Immature natural killer cell (primary cell): ENCODE results near the gene MYO7B. TPM values are rescaled to one million over a fixed set of nuclear protein-coding genes. Genes with fewer than 3 reads are reported as not detected.

Source experiments
- DNase-seq, 3 donors: peaks; one replicate each; pipeline ENCODE4 v3.0.0; 2022; ENCODE audit warnings: mixed read lengths in 1 of 3
- H3K27ac Mint-ChIP-seq, 6 donors: one replicate each; pipeline ENCODE4 v1.8.0; 2020; ENCODE audit warnings: mixed read lengths in 6 of 6, mild to moderate bottlenecking in 5 of 6, inconsistent platforms in 4 of 6, moderate library complexity in 3 of 6
- H3K27me3 Mint-ChIP-seq, 3 donors: one replicate each; pipeline ENCODE4 v1.8.0; 2020 to 2021; ENCODE audit warnings: low read depth in 3 of 3, mild to moderate bottlenecking in 3 of 3, mixed read lengths in 3 of 3, moderate library complexity in 3 of 3, inconsistent platforms in 1 of 3
- H3K36me3 Mint-ChIP-seq, 3 donors: one replicate each; pipeline ENCODE4 v1.8.0; 2020; ENCODE audit warnings: mixed read lengths in 3 of 3, inconsistent platforms in 2 of 3, mild to moderate bottlenecking in 2 of 3
- H3K4me1 Mint-ChIP-seq, 2 donors: one replicate each; pipeline ENCODE4 v1.8.0; 2020; ENCODE audit warnings: inconsistent platforms in 2 of 2, mild to moderate bottlenecking in 2 of 2, mixed read lengths in 2 of 2, moderate library complexity in 1 of 2
- H3K4me3 Mint-ChIP-seq, 5 donors: one replicate each; pipeline ENCODE4 v1.8.0; 2020; ENCODE audit warnings: mild to moderate bottlenecking in 5 of 5, mixed read lengths in 5 of 5, inconsistent platforms in 3 of 5, moderate library complexity in 3 of 5
- H3K9me3 Mint-ChIP-seq, 6 donors: one replicate each; pipeline ENCODE4 v1.8.0; 2020; ENCODE audit warnings: mild to moderate bottlenecking in 6 of 6, mixed read lengths in 6 of 6, inconsistent platforms in 4 of 6, moderate library complexity in 3 of 6
- polyA plus RNA-seq, 3 donors: library from polyadenylated mRNA; unstranded; fragments of 300-500 nt; fragmentation: Illumina TruSeq; gene quantifications; one replicate each; pipeline ENCODE4 v1.2.3, GENCODE V29; 2021

Gene MYO7B
- polyA plus RNA-seq, 3 donors from 2014 or later = 0.37 TPM; not detected in 2

GRCh38 chr2:127647242-127648190 is 112.0 kb downstream of the MYO7B start:
- H3K27me3 Mint-ChIP-seq = peaks cover 0 to 3% (median 3%) of the 10 kb centered on the region in 3 donors
- H3K4me1 Mint-ChIP-seq = peaks cover 0 to 3% of the 10 kb centered on the region in 2 donors
- no peak for DNase-seq
- no peaks in the 10 kb centered on the region for H3K9me3 Mint-ChIP-seq
- H3K27ac Mint-ChIP-seq = no peak overlapping the region
- H3K4me3 Mint-ChIP-seq = no peak overlapping the region
- H3K36me3 Mint-ChIP-seq = no peaks in the 10 kb centered on the region

DNA sequence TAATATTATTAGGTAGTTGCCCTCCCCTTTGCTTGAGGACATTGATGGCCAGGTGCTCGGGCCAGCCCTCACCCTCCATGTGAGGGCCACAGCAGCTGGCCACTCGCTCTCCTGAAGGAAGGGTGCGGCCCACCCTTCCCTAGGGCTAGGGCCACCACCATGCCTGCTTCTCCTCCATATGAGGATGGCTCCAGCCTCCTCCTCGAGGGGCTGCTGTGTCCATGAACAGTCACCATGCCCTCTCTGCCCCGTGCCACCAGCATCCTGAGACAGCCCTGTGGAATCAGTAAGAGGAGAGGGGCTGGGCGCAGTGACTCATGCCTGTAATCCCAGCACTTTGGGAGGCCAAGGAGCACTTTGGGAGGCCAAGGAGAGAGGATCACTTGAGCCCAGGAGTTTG is 112.8 kb downstream of the MYO7B start:
- Mint-ChIP-seq H3K4me3 (no peak overlapping the region), H3K9me3 (no peaks in the 10 kb centered on the region), H3K4me1 (peaks cover 0 to 3% of the 10 kb centered on the region in 2 donors), H3K27me3 (peaks cover 0 to 4% (median 3%) of the 10 kb centered on the region in 3 donors), H3K27ac (no peak overlapping the region), H3K36me3 (no peaks in the 10 kb centered on the region)
- no peak for DNase-seq

- Mint-ChIP-seq H3K4me3 (no peak overlapping the region), H3K9me3 (no peaks in the 10 kb centered on the region), H3K36me3 (no peaks in the 10 kb centered on the region), H3K27me3 (peaks cover 0 to 5% (median 3%) of the 10 kb centered on the region in 3 donors), H3K4me1 (peaks cover 0 to 3% of the 10 kb centered on the region in 2 donors), H3K27ac (peak overlapping the region in 1 of 6 donors; percentile 80)
- no peak for DNase-seq
Observed at GRCh38 chr2:127649100-127649611, 113.7 kb downstream of the MYO7B start.

DNA sequence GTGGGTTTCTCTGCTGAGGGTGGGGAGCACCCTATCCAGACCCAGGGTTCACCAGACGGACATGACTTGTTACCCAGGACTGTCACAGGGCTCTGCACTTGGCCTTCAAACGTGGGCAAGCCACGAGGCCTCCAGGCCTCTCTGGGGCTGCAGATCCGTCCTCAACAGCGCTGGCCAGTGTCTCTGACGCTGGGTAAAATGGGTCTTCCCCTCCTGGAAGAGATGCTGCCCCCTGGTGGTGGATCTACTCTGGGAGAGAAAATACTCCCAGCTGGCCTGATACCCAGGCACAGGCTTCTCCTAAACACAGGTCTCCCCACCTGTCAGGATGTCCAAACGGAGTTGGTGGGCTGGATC is 114.2 kb downstream of the MYO7B start:
- H3K4me1 Mint-ChIP-seq = peaks cover 0 to 3% of the 10 kb centered on the region in 2 donors
- no peaks in the 10 kb centered on the region for H3K36me3 Mint-ChIP-seq
- no peak overlapping the region for H3K27ac Mint-ChIP-seq
- H3K4me3 Mint-ChIP-seq = peak overlapping the region in 2 of 5 donors; percentile 9 to 49
- H3K9me3 Mint-ChIP-seq = no peaks in the 10 kb centered on the region
- DNase-seq = peak; percentile 60 to 65 (median 62)
- H3K27me3 Mint-ChIP-seq = peaks cover 0 to 5% (median 3%) of the 10 kb centered on the region in 3 donors

DNA sequence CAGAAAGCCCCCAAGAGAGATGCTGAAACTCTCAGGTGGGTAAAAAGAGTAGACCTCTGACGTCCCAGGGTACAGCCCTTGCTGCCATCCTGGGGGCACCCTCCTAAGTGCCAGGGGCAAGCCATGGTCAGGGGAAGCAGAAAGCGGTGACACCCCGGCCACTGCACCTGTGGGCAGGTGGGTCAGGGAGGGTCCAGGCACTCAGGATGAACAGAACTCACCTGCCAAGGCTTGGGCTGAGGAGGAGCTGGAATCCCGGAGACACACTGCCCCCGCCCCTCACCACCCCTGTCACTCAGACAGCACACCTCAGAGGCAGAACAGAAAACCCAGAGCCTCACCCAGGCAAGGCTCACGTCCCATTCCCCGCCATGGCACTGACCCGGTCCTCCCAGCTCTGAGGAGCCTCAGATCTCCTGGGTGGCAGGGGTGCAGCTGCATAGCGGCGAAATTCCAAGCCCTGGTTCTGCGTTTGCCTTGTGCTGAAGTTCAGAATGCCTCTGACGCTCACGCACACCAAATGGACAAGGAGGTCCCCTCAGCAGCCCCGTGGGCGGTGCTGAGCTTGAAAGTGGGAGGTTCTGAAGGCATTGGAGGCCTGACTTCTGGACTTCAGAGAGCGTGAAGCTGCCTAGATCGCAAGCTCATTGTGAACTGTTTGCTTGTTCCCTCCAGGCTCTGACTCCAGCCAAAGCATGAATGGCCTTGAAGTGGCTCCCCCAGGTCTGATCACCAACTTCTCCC is 114.7 kb downstream of the MYO7B start:
- Mint-ChIP-seq H3K4me3 (no peak overlapping the region), H3K4me1 (peaks cover 0 to 3% of the 10 kb centered on the region in 2 donors), H3K9me3 (no peaks in the 10 kb centered on the region), H3K36me3 (no peaks in the 10 kb centered on the region), H3K27me3 (peaks cover 0 to 5% (median 3%) of the 10 kb centered on the region in 3 donors), H3K27ac (no peak overlapping the region)
- no peak for DNase-seq

- Mint-ChIP-seq H3K4me3 (no peak overlapping the region), H3K4me1 (peaks cover 0 to 3% of the 10 kb centered on the region in 2 donors), H3K27me3 (peaks cover 0 to 5% (median 3%) of the 10 kb centered on the region in 3 donors), H3K9me3 (no peaks in the 10 kb centered on the region), H3K27ac (no peak overlapping the region), H3K36me3 (no peaks in the 10 kb centered on the region)
- DNase-seq = no peak
Observed at GRCh38 chr2:127650785-127651380, 115.4 kb downstream of the MYO7B start.

DNA sequence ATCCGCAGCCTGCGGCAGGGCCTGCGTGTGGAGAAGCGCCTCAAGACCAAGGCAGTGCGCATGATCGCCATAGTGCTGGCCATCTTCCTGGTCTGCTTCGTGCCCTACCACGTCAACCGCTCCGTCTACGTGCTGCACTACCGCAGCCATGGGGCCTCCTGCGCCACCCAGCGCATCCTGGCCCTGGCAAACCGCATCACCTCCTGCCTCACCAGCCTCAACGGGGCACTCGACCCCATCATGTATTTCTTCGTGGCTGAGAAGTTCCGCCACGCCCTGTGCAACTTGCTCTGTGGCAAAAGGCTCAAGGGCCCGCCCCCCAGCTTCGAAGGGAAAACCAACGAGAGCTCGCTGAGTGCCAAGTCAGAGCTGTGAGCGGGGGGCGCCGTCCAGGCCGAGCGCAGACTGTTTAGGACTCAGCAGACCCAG is 115.9 kb downstream of the MYO7B start:
- no peak overlapping the region for H3K4me3 Mint-ChIP-seq
- no peaks in the 10 kb centered on the region for H3K36me3 Mint-ChIP-seq
- H3K4me1 Mint-ChIP-seq = peaks cover 0 to 3% of the 10 kb centered on the region in 2 donors
- no peak overlapping the region for H3K27ac Mint-ChIP-seq
- H3K27me3 Mint-ChIP-seq = peaks cover 0 to 5% (median 3%) of the 10 kb centered on the region in 3 donors
- no peak for DNase-seq
- H3K9me3 Mint-ChIP-seq = no peaks in the 10 kb centered on the region

DNA sequence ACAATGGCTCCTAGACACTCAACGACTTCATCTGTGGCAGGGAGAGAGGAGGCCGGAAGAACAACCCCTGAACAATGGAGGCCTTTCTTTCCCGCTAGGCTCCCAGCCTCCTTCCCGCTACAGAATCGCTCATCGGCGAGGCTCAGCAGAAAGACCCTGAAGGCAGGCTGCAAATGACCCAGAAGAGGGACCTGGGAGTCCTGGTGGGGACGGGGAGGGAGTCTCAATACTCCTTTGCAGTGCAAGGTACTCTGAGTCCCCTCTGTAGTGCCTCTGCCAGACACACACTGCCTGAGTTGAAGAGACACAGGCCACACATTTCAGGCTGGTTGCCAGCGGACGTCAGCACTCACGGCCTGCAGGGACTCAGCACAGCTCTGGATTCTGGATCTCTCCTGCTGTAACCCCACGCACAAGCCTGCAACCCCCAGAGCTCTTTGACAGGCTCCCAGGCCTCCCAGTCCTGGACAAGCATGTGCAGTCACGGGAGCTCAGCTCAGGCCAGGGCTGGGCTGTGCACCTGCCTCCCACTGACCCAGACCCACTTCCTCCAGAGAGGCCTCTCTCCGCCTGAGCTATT is 116.6 kb downstream of the MYO7B start:
- peaks cover 0 to 3% of the 10 kb centered on the region in 2 donors for H3K4me1 Mint-ChIP-seq
- peaks cover 0 to 3% (median 3%) of the 10 kb centered on the region in 3 donors for H3K27me3 Mint-ChIP-seq
- no peak overlapping the region for H3K27ac Mint-ChIP-seq
- no peak for DNase-seq
- no peak overlapping the region for H3K4me3 Mint-ChIP-seq
- H3K9me3 Mint-ChIP-seq = no peaks in the 10 kb centered on the region
- H3K36me3 Mint-ChIP-seq = no peaks in the 10 kb centered on the region

GRCh38 chr2:127652786-127653357 is 117.4 kb downstream of the MYO7B start:
- Mint-ChIP-seq H3K9me3 (no peaks in the 10 kb centered on the region), H3K4me1 (peaks cover 0 to 3% of the 10 kb centered on the region in 2 donors), H3K27ac (no peak overlapping the region), H3K4me3 (no peak overlapping the region), H3K36me3 (no peaks in the 10 kb centered on the region), H3K27me3 (peaks cover 0 to 3% (median 3%) of the 10 kb centered on the region in 3 donors)
- DNase-seq = no peak

GRCh38 chr2:127653421-127654083 is 118.1 kb downstream of the MYO7B start:
- no peaks in the 10 kb centered on the region for H3K9me3 Mint-ChIP-seq
- H3K27ac Mint-ChIP-seq = peak overlapping the region in 1 of 6 donors; percentile 0
- no peak for DNase-seq
- no peak overlapping the region for H3K4me3 Mint-ChIP-seq
- H3K4me1 Mint-ChIP-seq = peaks cover 0 to 3% of the 10 kb centered on the region in 2 donors
- H3K27me3 Mint-ChIP-seq = peaks cover 0 to 3% (median 1%) of the 10 kb centered on the region in 3 donors
- H3K36me3 Mint-ChIP-seq = no peaks in the 10 kb centered on the region

DNA sequence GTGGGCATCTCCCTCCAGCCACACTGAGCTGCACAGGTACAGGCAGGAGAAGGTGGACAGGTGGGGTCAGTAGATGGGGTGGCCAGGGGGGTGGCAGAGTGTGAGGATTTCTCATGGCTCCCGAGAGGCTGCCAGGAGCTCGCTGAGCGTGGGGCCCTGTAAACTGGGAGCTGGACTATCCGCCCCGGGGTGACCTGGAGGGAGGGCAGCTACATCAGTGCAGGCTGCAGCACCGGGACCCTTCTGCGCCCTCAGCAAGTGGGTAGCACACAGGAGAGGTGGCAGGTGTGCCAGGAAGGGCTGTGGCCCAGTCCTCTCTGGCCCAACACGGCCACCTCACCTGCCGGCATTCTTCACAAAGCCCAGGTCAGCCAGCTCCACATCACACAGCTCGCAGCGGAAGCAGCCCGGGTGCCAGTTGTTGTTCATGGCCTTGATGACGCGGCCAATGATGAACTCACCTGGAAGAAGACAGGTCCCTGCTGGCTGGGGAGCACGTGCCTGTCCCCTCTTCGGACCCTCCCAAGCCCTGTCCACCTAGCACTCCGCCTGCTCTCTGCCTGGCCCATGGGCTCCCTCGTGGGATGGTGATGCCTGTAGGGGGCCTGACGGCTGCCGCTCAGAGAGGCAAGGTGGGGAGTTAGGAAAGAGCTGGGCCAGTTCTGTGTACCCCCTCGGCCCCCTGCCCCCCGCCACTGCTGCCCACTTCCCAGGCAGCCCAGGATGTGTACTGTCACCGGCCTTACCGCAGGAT is 118.8 kb downstream of the MYO7B start:
- peaks cover 0 to 3% (median 1%) of the 10 kb centered on the region in 3 donors for H3K27me3 Mint-ChIP-seq
- H3K4me3 Mint-ChIP-seq = no peak overlapping the region
- no peaks in the 10 kb centered on the region for H3K36me3 Mint-ChIP-seq
- H3K9me3 Mint-ChIP-seq = no peaks in the 10 kb centered on the region
- H3K4me1 Mint-ChIP-seq = peaks cover 0 to 3% of the 10 kb centered on the region in 2 donors
- H3K27ac Mint-ChIP-seq = no peak overlapping the region
- DNase-seq = no peak

DNA sequence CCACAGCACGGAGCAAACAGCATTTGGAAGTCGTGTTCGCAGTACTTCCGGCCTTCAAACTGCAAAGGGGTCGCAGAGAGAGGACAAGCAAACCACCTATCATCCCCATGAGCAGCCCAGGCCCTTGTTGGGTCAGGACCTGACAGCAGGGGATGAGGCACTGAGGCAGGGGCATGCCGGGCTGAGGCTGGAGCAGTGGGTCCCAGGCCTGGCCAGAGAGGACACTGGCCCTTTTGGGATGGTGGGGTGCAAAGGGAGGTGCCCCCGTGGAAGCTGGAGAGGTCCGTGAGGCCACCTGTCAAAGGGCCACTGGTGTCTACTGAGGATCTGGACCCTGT is 119.3 kb downstream of the MYO7B start:
- H3K36me3 Mint-ChIP-seq = no peaks in the 10 kb centered on the region
- no peaks in the 10 kb centered on the region for H3K9me3 Mint-ChIP-seq
- DNase-seq = no peak
- H3K4me3 Mint-ChIP-seq = no peak overlapping the region
- no peak overlapping the region for H3K27ac Mint-ChIP-seq
- H3K4me1 Mint-ChIP-seq = no peaks in the 10 kb centered on the region
- H3K27me3 Mint-ChIP-seq = peaks cover 0 to 1% (median 0%) of the 10 kb centered on the region in 3 donors
